Measurements from ENCODE around the gene ECI2.
"Not testable (repeated sequence)": the region's sequence is repeated elsewhere in the genome, so short reads cannot be mapped to it uniquely, and the experiment has no call there.

ECI2 gene

DNA sequence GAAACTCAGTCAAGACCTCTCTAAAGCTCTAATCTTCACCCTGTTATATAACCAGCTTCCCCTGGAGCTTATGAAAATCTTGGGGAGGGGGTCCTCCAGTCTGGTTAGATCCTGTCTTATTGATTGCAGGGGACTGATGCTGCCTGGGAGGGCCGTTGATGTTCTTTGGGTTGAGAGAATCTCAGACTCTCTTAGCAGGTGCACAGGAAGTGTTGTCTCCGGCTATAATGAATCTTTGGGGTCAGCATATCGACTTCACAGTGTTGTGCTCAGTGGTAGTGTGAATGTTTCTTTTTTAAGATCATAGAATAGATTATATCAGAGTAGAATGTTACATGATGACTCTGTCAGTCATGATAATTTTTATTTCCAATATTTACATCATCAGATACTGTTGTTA lies 2.8 kb upstream of the ECI2 start:
- no peak for DNase-seq

- no peak for DNase-seq
These were observed 1.0 kb upstream of the ECI2 start for GRCh38 chr6:4136354-4136831.

GRCh38 chr6:4135665-4136353 lies 434 bp upstream of the ECI2 start:
- peak; percentile 96 for DNase-seq

GRCh38 chr6:4133941-4134838 lies 1.2 kb downstream of the ECI2 start:
- peak in 1 of 2 donors; percentile 17 for DNase-seq

- no peak for DNase-seq
These were observed 4.9 kb downstream of the ECI2 start for GRCh38 chr6:4130357-4130987.

- no peak for DNase-seq
These were observed 5.9 kb downstream of the ECI2 start for GRCh38 chr6:4129446-4129845.

- no peak for DNase-seq
These were observed 6.6 kb downstream of the ECI2 start for GRCh38 chr6:4128748-4129147.

GRCh38 chr6:4128072-4128471 lies 7.3 kb downstream of the ECI2 start:
- no peak for DNase-seq

DNA sequence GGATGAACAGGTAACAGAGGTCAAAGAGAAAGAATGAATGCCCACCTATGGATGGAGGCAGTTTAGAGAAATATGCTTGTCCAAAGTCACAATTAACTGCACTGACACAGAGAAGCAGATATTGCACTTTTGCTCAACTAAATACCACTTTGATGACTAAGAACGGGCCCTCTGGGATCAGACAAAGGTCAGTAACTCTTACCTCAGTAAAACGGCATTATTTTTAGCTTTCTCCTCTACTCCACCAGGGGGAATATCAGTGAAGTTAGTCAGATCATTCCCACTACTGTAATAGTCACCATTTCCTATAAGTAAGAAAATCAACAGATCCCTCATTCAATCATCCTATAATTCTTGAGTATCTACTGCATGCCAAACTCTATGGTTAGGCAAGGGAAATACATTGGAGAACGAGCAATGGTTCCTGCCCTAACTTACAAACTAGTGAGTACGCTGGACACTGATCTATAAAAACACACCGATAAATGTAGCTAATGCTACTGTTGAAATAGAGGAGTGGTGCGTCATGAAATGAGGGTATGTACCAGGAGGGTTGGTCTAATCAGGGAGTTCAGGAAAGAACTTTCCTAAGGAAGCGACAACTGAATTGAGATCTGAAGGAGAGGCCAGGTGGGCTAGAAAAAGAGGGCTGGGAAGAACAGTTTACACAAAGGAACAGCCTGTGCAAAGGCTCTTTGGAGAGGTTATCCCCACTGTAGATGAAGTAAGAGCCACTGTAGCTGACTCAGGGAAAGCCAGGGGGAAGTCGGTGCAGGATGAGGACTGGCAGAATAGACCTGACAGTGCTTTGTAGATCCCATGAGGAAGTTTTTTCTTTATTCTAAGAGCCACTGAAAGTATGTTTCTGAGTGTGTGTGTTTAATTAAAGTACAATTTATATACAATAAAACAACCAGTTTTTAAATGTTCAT lies 9.2 kb downstream of the ECI2 start:
- no peak for DNase-seq

GRCh38 chr6:4125500-4125899 lies 9.9 kb downstream of the ECI2 start:
- DNase-seq: no peak

DNA sequence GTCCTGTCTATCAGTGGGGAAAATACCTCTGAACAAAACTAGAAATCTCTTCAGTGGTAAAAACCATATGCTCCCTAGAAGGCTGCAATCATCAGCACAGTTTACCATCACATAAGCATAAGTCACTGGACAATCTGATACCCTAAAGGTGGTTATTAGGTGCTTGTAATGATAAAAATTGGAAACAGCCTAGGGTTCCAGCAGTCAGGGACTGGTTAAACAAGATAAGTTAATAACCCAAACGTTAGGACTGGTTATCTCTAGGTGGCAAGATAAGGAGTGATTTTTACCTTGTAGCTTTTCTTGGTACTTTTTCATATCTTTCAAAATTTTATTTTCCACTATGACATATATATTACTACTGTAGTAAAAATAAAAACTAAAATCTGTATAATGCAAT lies 11.0 kb downstream of the ECI2 start:
- DNase-seq: no peak

- DNase-seq: no peak
These were observed 19.6 kb downstream of the ECI2 start for GRCh38 chr6:4115741-4116140.

DNA sequence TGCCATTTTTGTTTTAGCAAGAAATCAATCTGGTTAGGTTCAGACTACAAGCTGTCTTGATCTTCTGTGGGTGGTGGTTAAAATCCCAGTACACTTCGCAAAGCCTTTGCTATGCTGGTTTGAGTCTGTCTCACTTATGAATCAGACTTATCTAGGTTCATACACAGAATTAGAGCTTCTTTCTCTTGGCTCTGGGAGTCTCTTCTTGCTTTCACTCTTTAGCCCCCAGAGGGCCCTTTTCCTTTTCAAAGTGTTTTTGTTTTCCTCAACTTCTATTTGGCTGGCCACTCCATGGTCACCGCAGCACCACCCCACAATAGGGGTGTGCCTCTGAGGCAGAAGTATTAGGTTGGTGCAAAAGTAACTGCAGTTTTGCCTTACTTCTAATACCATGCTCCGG lies 21.3 kb downstream of the ECI2 start:
- DNase-seq: no peak

DNA sequence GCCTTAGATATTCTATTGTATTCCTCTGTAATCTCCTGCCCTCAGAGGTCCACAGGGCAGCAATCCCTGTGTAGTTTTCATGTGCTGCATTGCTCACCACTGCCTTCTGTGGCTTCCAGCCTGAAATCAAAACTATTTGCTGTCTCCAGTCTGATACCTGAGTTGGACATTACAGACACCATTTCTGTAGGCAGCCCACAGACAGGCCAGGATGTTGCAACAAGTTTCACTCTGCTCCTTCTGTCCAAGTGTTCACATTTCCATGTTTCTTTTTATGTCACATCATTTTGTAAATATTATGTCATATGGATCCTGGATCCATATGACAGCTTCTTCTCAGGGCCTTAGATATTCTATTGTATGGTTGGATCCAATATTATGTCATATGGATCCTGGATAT lies 21.7 kb downstream of the ECI2 start:
- DNase-seq: no peak

DNA sequence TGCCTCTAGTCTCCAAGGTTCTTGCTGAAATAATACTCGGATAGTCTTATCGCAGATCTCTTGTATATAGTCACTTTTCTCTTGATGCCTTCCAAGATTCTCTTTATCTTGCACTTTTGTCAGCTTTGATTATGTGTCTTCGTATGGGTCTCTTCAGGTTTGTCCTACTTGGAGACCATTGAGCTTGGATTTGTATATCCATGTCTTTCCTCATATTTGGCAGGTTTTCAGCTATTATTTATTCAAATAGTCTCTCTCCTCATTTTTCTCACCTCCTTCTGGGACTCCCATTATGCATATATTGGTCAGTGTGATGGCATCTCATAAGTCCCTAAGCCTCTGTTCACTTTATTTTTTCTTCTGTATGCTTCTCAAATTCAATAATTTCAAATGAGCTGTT lies 23.0 kb downstream of the ECI2 start:
- DNase-seq: no peak

DNA sequence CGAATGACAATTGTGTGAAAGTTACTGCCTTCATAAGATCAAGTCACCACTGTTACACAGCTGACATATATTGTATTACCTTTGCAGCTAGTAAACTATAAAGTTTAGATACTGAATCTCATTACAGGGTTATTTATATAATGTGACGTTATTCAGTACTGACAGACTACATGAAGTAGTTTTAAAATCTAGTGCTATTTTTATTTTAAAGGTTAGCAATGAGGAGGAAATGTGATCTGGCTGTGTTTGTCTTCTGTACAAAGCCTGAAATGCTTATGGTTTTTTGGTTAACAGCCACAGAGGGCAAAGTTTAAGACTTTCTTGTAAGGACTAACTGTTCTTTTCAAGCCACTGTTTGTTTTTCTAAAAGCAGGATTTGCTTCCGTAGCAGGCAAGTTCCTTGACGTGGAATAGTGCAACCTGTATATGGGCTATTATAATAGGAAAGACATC lies 26.0 kb downstream of the ECI2 start:
- not testable (repeated sequence) for DNase-seq

DNA sequence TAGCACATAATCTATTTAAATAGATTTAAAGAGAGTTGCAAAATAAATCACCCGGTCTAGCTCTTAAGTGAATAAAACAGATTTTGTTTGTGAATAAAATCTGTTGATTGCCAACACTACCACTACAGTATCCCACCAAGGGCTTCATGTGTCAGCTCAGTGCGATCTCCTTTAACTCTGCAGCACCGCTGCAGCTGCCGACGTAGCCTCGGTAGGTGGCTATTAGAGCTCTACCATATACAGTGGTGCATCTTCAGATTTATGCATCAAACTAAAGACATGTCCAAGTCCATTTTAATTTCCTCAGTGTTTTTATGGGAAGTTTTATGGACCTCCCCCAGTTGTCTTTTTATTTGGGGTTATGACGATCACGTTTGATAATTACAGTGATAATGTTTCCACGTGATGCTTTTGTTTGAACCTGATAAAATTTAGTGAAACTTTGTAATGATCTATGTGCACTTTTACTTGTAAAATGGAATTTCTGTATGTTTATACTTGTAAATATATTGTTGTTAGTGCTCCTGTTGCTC lies 26.7 kb downstream of the ECI2 start:
- DNase-seq: no peak

DNA sequence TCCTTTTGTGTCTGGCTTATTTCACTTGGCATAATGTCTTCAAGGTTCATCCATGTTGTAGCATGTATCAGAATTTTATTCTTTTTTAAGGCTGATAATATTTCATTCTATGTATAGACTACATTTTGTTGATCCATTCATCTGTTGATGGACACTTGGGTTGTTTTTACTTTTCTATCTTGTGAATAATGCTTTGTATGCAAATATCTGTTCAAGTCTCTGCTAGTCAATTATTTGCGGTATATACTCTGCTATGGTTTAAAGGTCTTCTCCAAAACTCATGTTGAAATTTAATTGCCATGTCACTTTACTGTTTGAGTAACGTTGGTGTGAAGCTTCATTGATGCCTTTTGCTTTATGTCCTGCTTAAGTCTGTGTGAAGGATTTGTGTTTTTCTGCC lies 27.5 kb downstream of the ECI2 start:
- DNase-seq: no peak

GRCh38 chr6:4105980-4106536 lies 29.3 kb downstream of the ECI2 start:
- no peak for DNase-seq

DNA sequence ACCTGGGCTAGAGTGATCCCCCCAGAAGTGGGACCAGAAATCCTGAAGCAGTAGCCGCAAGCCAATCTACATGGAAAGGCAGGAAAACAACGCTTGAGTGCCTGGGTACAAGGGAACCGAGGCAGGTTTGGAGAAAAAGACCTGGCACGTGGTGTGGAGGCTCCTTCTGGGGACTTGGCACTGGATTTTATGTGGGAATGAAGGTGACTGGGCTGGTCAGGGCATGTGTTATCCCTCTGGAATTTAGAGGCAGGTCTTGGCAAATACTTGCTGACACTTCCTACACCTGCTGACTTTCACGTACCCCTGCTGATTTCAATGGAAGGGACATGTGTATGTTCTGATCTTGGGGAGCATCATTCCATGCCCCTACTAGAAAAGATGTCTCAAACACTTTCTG lies 31.4 kb downstream of the ECI2 start:
- DNase-seq: no peak

GRCh38 chr6:4102687-4103244 lies 32.6 kb downstream of the ECI2 start:
- no peak for DNase-seq

DNA sequence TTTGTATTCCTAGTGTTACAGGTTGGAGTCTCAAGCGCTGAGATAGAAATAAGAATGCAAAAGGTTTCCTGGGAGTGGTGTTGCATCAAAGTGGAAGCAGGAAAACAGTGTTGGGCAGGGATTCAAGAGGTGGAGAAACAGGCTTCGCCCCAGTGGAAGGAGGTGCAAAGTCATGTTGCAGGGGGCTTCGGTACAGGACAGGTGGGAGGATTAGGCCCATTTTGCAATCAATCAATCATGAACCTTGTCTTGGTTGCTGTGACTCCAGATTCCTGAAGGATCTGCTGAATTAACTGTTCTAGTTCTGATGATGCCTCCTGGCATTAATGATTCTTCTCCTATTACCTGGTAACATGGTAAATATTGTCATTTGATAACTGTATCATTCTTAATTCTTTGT lies 34.1 kb downstream of the ECI2 start:
- DNase-seq: no peak
